Transverse colon (tissue), 4 donors: ENCODE data around the gene CD69. TPM values are rescaled to one million over a fixed set of nuclear protein-coding genes. Genes with fewer than 3 reads are reported as not detected.
"Not testable (repeated sequence)": the region's sequence is repeated elsewhere in the genome, so short reads cannot be mapped to it uniquely, and the experiment has no call there.

ENCODE experiments used
- DNase-seq: peaks from one replicate; pipeline ENCODE4 v3.0.0-alpha.2; 2019
- H3K27ac ChIP-seq, 4 donors: fragments of 200-600 bp; sonication (generic); 2 replicates each; pipeline ENCODE4 v1.5.1; 2016 to 2018; ENCODE audit warnings: inconsistent platforms in 4 of 4
- H3K27me3 ChIP-seq: fragments of 200-600 bp; sonication (generic); 2 replicates; pipeline ENCODE4 v1.5.1; 2017; ENCODE audit warnings: inconsistent platforms
- H3K36me3 ChIP-seq, 4 donors: fragments of 200-600 bp; sonication (generic); 2 replicates each; pipeline ENCODE4 v1.5.1; 2017 to 2019; ENCODE audit warnings: inconsistent platforms in 4 of 4
- H3K4me1 ChIP-seq, 4 donors: fragments of 200-600 bp; sonication (generic); 2 replicates each; pipeline ENCODE4 v1.5.1; 2017 to 2020; ENCODE audit warnings: inconsistent platforms in 4 of 4
- H3K4me3 ChIP-seq, 4 donors: fragments of 200-600 bp; sonication (generic); 1 replicate in 1 of 4; 2 replicates in 3 of 4; pipeline versions ENCODE4 v1.5.1 to v1.6.1; 2017 to 2019; ENCODE audit warnings: inconsistent platforms in 4 of 4
- H3K9me3 ChIP-seq, 2 donors: fragments of 200-600 bp; sonication (generic); 2 replicates each; pipeline ENCODE4 v1.5.1; 2017 to 2019; ENCODE audit warnings: inconsistent platforms in 2 of 2
- CTCF ChIP-seq, 5 experiments: fragments of 200-600 bp in 3 of 5; fragments of 450-650 bp in 2 of 5; sonication (generic) in 3 of 5; IDR thresholded peaks; 1 replicate in 2 of 5; 2 replicates in 3 of 5; pipeline ENCODE4 v1.5.1; 2016 to 2017; ENCODE audit warnings: antibody characterized with exemption in 5 of 5, inconsistent platforms in 3 of 5, mild to moderate bottlenecking in 2 of 5, moderate library complexity in 1 of 5
- EP300 ChIP-seq: sonication (generic); formaldehyde crosslinking; IDR thresholded peaks from one replicate; pipeline ENCODE4 v1.6.1; 2017; ENCODE audit warnings: antibody characterized with exemption, low read depth
- POLR2A ChIP-seq: fragments of 450-650 bp; IDR thresholded peaks from one replicate; pipeline ENCODE4 v1.6.1; 2016; ENCODE audit warnings: antibody characterized with exemption, mild to moderate bottlenecking, moderate library complexity
- POLR2AphosphoS5 ChIP-seq, 3 donors: sonication (generic); formaldehyde crosslinking; IDR thresholded peaks; one replicate each; pipeline ENCODE4 v1.6.1; 2016; ENCODE audit warnings: antibody characterized with exemption in 3 of 3
- whole genome bisulfite sequencing, 2 donors: methylation state at CpG; one replicate each; pipeline ENCODE4 v1.1.5; 2018; ENCODE audit warnings: low coverage in 1 of 2; 5-methylcytosine and 5-hydroxymethylcytosine counted together
- in situ Hi-C, 4 donors: fragments of 200-750 bp; cut with MboI; loops; one replicate each; pipeline versions ENCODE4 v1.15.0 to v1.15.1; 2017; ENCODE audit warnings: low sequenced_read_pairs in 3 of 4, low pct_ligation_motif_present in 1 of 4, low pct_unique_long_range_greater_than_20kb in 1 of 4
- intact Hi-C: fragments of 100-400 bp; cut with DNase I; formaldehyde crosslinking; loops from one replicate; pipeline ENCODE4 v1.15.1; 2023; ENCODE audit warnings: low total_unique reads
- total RNA-seq, 4 donors: library from RNA; depleted of rRNA; stranded (reverse); fragments of >200 nt; gene quantifications; one replicate each; pipeline ENCODE4 v1.1.0, GENCODE V29; 2016

Gene CD69
- total RNA-seq, 4 donors from 2014 or later = 7.8 to 19.2 TPM; not detected in 2

- Histone ChIP-seq H3K4me3 (no peak overlapping the region), H3K27ac (peak overlapping the region; percentile 14 to 53 (median 34)), H3K27me3 (no peaks in the 10 kb centered on the region), H3K36me3 (no peaks in the 10 kb centered on the region), H3K9me3 (no peaks in the 10 kb centered on the region), H3K4me1 (peaks cover 0 to 19% (median 1%) of the 10 kb centered on the region in 4 donors)
- intact Hi-C loops = no loop called here
- WGBS, 2 donors = 43 to 47% methylated on average over 5 of the region's 5 CpGs
- in situ Hi-C loops = loop anchor here in 2 of 4 donors (25.0 kb wide), 1 partner anchor 384 kb away; no protein-coding TSS in a partner anchor
- DNase-seq = no peak
- TF ChIP-seq CTCF (IDR thresholded peaks at IDR 0.05) (no peak), POLR2AphosphoS5 (IDR thresholded peaks at IDR 0.05) (no peak), EP300 (no peak), POLR2A (no peak)
These were observed 39.2 kb downstream of the CD69 start for GRCh38 chr12:9721394-9722092.

- TF ChIP-seq POLR2A (no peak), POLR2AphosphoS5 (IDR thresholded peaks at IDR 0.05) (no peak), EP300 (no peak), CTCF (IDR thresholded peaks at IDR 0.05) (no peak)
- WGBS, 2 donors = 68 to 86% methylated on average over 1 of the region's 1 CpG
- H3K9me3 ChIP-seq = no peaks in the 10 kb centered on the region
- no peaks in the 10 kb centered on the region for H3K27me3 ChIP-seq
- no peak for DNase-seq
- no peaks in the 10 kb centered on the region for H3K36me3 ChIP-seq
- H3K27ac ChIP-seq = no peak overlapping the region
- H3K4me3 ChIP-seq = no peak overlapping the region
- in situ Hi-C loops = loop anchor here in 2 of 4 donors (25.0 kb wide), 1 partner anchor 382 kb away; no protein-coding TSS in a partner anchor
- intact Hi-C loops = no loop called here
- H3K4me1 ChIP-seq = peaks cover 0 to 19% (median 1%) of the 10 kb centered on the region in 4 donors
These were observed 40.9 kb downstream of the CD69 start for GRCh38 chr12:9719790-9720189.

DNA sequence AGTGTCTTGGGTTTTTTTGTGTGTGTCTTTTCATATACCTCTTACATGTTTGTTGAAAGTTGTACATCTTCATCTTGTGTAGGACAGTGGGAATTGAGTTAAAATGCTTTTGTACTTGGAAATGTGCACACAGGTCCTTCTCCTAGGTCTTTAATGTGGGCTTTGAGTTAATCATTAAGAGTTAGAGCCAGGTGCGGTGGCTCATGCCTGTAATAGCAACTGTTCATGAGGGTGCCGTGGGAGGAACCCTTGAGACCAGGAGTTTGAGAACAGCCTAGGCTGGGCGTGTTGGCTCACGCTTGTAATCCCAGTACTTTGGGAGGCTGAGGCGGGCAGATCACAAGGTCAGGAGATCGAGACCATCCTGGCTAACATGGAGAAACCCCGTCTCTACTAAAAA lies 41.7 kb downstream of the CD69 start:
- DNase-seq = no peak
- no peak for TF ChIP-seq EP300
- TF ChIP-seq POLR2AphosphoS5 (IDR thresholded peaks at IDR 0.05) = no peak
- TF ChIP-seq POLR2A = no peak
- no peak for TF ChIP-seq CTCF (IDR thresholded peaks at IDR 0.05)
- Histone ChIP-seq H3K4me3 (no peak overlapping the region), H3K4me1 (peaks cover 0 to 19% (median 1%) of the 10 kb centered on the region in 4 donors), H3K27ac (no peak overlapping the region), H3K36me3 (no peaks in the 10 kb centered on the region), H3K27me3 (no peaks in the 10 kb centered on the region), H3K9me3 (no peaks in the 10 kb centered on the region)
- in situ Hi-C loops (loop anchor here in 2 of 4 donors (25.0 kb wide), 1 partner anchor 382 kb away; no protein-coding TSS in a partner anchor), intact Hi-C loops (no loop called here)
- WGBS, 2 donors = 73% methylated on average over 7 of the region's 7 CpGs; no CpG with 5 or more reads in 1 of the 2 donors

- Histone ChIP-seq H3K27ac (no peak overlapping the region), H3K9me3 (no peaks in the 10 kb centered on the region), H3K27me3 (no peaks in the 10 kb centered on the region), H3K4me3 (no peak overlapping the region), H3K36me3 (no peaks in the 10 kb centered on the region), H3K4me1 (peaks cover 0 to 18% (median 1%) of the 10 kb centered on the region in 4 donors)
- WGBS, 2 donors = 83 to 86% methylated on average over 4 to 15 of the region's 15 CpGs
- intact Hi-C loops (no loop called here), in situ Hi-C loops (loop anchor here in 2 of 4 donors (25.0 kb wide), 1 partner anchor 380 kb away; no protein-coding TSS in a partner anchor)
- TF ChIP-seq EP300 = no peak
- TF ChIP-seq POLR2AphosphoS5 (IDR thresholded peaks at IDR 0.05) = no peak
- no peak for TF ChIP-seq CTCF (IDR thresholded peaks at IDR 0.05)
- no peak for TF ChIP-seq POLR2A
- DNase-seq = no peak
These were observed 43.4 kb downstream of the CD69 start for GRCh38 chr12:9717070-9717925.

- H3K4me3 ChIP-seq = not testable (repeated sequence)
These were observed 47.6 kb downstream of the CD69 start for GRCh38 chr12:9713032-9713558.

More at GRCh38 chr12:9713032-9713558, 47.6 kb downstream of the CD69 start:
- intact Hi-C loops, H3K9me3 ChIP-seq, H3K36me3 ChIP-seq, H3K27me3 ChIP-seq, DNase-seq, H3K4me1 ChIP-seq, H3K27ac ChIP-seq: not testable (repeated sequence)
- WGBS, 2 donors = 76 to 88% methylated on average over 5 to 6 of the region's 6 CpGs
- in situ Hi-C loops = loop anchor here in 2 of 4 donors (25.0 kb wide), 1 partner anchor 376 kb away; no protein-coding TSS in a partner anchor
